ENCODE measurements around the gene C6orf141. TPM values are rescaled to one million over a fixed set of nuclear protein-coding genes. Genes with fewer than 3 reads are reported as not detected.

Gene C6orf141
- total and polyA plus RNA-seq, 2 of the 13 experiments (the other 11 are each of a cell fraction or from before 2014, with no cell fraction given), result 0.07 TPM; not detected in 1

- TF ChIP-seq ZNF687 (CRISPR knock-in tag; IDR thresholded peaks at IDR 0.05) (no peak), NR0B2 (CRISPR knock-in tag; IDR thresholded peaks at IDR 0.05) (no peak), BCL3 (CRISPR knock-in tag; IDR thresholded peaks at IDR 0.05) (no peak), ARID5B (CRISPR knock-in tag; IDR thresholded peaks at IDR 0.05) (no peak), TRAFD1 (CRISPR knock-in tag; IDR thresholded peaks at IDR 0.05; ENCODE audit: borderline replicate concordance) (no peak), ZNF142 (CRISPR knock-in tag; IDR thresholded peaks at IDR 0.05) (no peak)
Measured at GRCh38 chr6:49548613-49549304, 1.7 kb upstream of the C6orf141 start (continued).

All from HepG2 (cell line).